ENCODE measurements around the gene HCN3. TPM values are rescaled to one million over a fixed set of nuclear protein-coding genes. Genes with fewer than 3 reads are reported as not detected.
A peak's percentile ranks its signal among the peaks of the same experiment; 100 is the strongest.

The HCN3 gene
- total and polyA plus RNA-seq, 2 of the 8 experiments (the other 6 are each of a cell fraction or from before 2014, with no cell fraction given) = 6.4 to 7.3 TPM

- H3K79me1 ChIP-seq (ENCODE audit: low read depth, low read length) = no peaks in the 10 kb centered on the region
- H3K4me1 ChIP-seq (replicated peaks in 1 of 4; ENCODE audit: control insufficient read depth in 3 of 4, insufficient read depth in 4 of 4, low read length in 3 of 4) = peaks cover 0 to 4% (median 1%) of the 10 kb centered on the region in 4 experiments; a peak in 2 of 7 replicates
- ChIA-PET CTCF (ENCODE audit: partially characterized antibody) (interaction anchor here (1.0 to 15.2 kb wide), 9 partner anchors 7 to 80 kb away, joined by 3 to 227 read pairs (median 5); partner anchors contain the start of genes FDPS, KRTCAP2, MTX1 and RUSC1), POLR2A (ENCODE audit: partially characterized antibody) (interaction anchor here (0.6 to 2.9 kb wide), 6 partner anchors 16 to 137 kb away, joined by 3 to 17 read pairs (median 6); partner anchors contain the start of gene SCAMP3)
- H4K8ac ChIP-seq (ENCODE audit: extremely low read depth, insufficient read depth, low read length) = no peak overlapping the region
- H3K27me3 ChIP-seq (replicated peaks in 1 of 4; ENCODE audit: control insufficient read depth in 3 of 4, extremely low read depth in 1 of 4, insufficient read depth in 3 of 4, low read length in 3 of 4) = peaks cover 0 to 14% (median 4%) of the 10 kb centered on the region in 4 experiments; a peak in 2 of 7 replicates
- H3K9me3 ChIP-seq (ENCODE audit: insufficient read depth in 2 of 2, low read depth in 1 of 2, low read length in 1 of 2) = no peaks in the 10 kb centered on the region
- WGBS, 2 experiments (ENCODE audit: extremely low coverage in 1 of 2, insufficient coverage in 1 of 2, insufficient read length in 1 of 2, insufficient replicate concordance in 2 of 2, low coverage in 1 of 2, low lambda C conversion rate in 2 of 2, missing lambda C conversion rate in 1 of 2) = 92% methylated on average over 3 of the region's 3 CpGs; no CpG with 5 or more reads in 1 of the 2 experiments
- peak overlapping the region in 1 of 2 experiments; percentile 59; a peak in 2 of 4 replicates for H3K4me2 ChIP-seq (ENCODE audit: insufficient read depth in 1 of 2, low read depth in 2 of 2, low read length in 2 of 2)
- H3K79me2 ChIP-seq (ENCODE audit: control insufficient read depth in 1 of 2, insufficient read depth in 2 of 2, low read length in 2 of 2) = no peaks in the 10 kb centered on the region
- H3K27ac ChIP-seq (ENCODE audit: low read depth, low read length) = no peak overlapping the region
- no peak overlapping the region for H2BK20ac ChIP-seq (ENCODE audit: low read length)
- no peak overlapping the region for H3K23ac ChIP-seq (ENCODE audit: insufficient read length)
- no peak overlapping the region for H2BK5ac ChIP-seq (ENCODE audit: low read depth, low read length)
- H3K56ac ChIP-seq (replicated peaks; ENCODE audit: insufficient read length, low read depth, low read length) = no peak overlapping the region
- no peak overlapping the region for H2BK15ac ChIP-seq (ENCODE audit: low read length)
- H3K9ac ChIP-seq (replicated peaks in 1 of 4; ENCODE audit: extremely low read depth in 1 of 4, low read depth in 3 of 4, low read length in 3 of 4) = no peak overlapping the region
- peak overlapping the region in 1 of 4 experiments; percentile 57; a peak in 1 of 8 replicates for H3K4me3 ChIP-seq (ENCODE audit: extremely low read depth in 1 of 4, insufficient read depth in 2 of 4, low read depth in 3 of 4, low read length in 4 of 4)
- no peak overlapping the region for H4K91ac ChIP-seq (replicated peaks; ENCODE audit: insufficient read length, low read length)
- no peak overlapping the region for H2BK120ac ChIP-seq (replicated peaks; ENCODE audit: low read depth, low read length)
- no peak overlapping the region for H3K4ac ChIP-seq (replicated peaks; ENCODE audit: insufficient read length, low read depth, low read length)
- DNase-seq (ENCODE audit: low read depth in 1 of 2, low spot score in 2 of 2) = no peak
- peaks cover 5% of the 10 kb centered on the region; the same call in 1 of the 2 replicates for H3K23me2 ChIP-seq (ENCODE audit: low read depth, low read length)
- H4K20me1 ChIP-seq (replicated peaks in 1 of 2; ENCODE audit: control insufficient read depth in 1 of 2, insufficient read depth in 2 of 2, low read length in 2 of 2) = no peaks in the 10 kb centered on the region
- no peak overlapping the region for H2BK12ac ChIP-seq (ENCODE audit: low read depth, low read length)
- H4K5ac ChIP-seq (ENCODE audit: insufficient read length, low read depth, low read length) = no peak overlapping the region
- H2AK5ac ChIP-seq (ENCODE audit: low read depth, low read length) = no peak overlapping the region
- no peak overlapping the region for H2AFZ ChIP-seq (ENCODE audit: low read length)
- H3K14ac ChIP-seq (ENCODE audit: insufficient read length) = no peak overlapping the region
- H3K36me3 ChIP-seq (ENCODE audit: control insufficient read depth in 2 of 4, insufficient read depth in 4 of 4, low read length in 3 of 4) = peaks cover 0 to 6% (median 2%) of the 10 kb centered on the region in 4 experiments; a peak in 3 of 8 replicates
- FAIRE-seq = no peak
- no peak overlapping the region for H3K18ac ChIP-seq (ENCODE audit: extremely low read depth, low read length)
- TF ChIP-seq SIN3A (conservative IDR thresholded peaks at IDR 0.05 in 1 of 2, IDR thresholded peaks at IDR 0.05 in 1 of 2; ENCODE audit: low read depth in 1 of 2, low read length in 2 of 2) = no peak
- no peak for TF ChIP-seq CHD2 (IDR thresholded peaks at IDR 0.05; ENCODE audit: low read length)
- TF ChIP-seq GTF2F1 (IDR thresholded peaks at IDR 0.05; ENCODE audit: borderline replicate concordance, low read depth, low read length) = no peak
- TF ChIP-seq SRF (IDR thresholded peaks at IDR 0.05; ENCODE audit: low read depth, low read length) = no peak
- TF ChIP-seq CBX8 (IDR thresholded peaks at IDR 0.05; ENCODE audit: borderline replicate concordance, low read depth, low read length) = no peak
- no peak for TF ChIP-seq BCL11A (IDR thresholded peaks at IDR 0.05; ENCODE audit: low read depth in 2 of 2, low read length in 2 of 2)
- TF ChIP-seq TEAD4 (IDR thresholded peaks at IDR 0.05; ENCODE audit: low read depth, low read length) = no peak
- no peak for TF ChIP-seq FOSL1 (IDR thresholded peaks at IDR 0.05; ENCODE audit: insufficient read depth, low read depth, low read length)
- TF ChIP-seq EP300 (IDR thresholded peaks at IDR 0.05; ENCODE audit: borderline replicate concordance in 1 of 2, low read depth in 2 of 2, low read length in 2 of 2) = no peak
Observed at GRCh38 chr1:155242805-155243358, 34.4 kb upstream of the HCN3 start.

All from H1 (cell line).